HG03457 (cell line): ENCODE results near the gene DUSP7.

Experiments used
- ATAC-seq: cut with Tn5 transposase; IDR thresholded peaks from one replicate; pipeline ENCODE4 v1.9.1; 2021; ENCODE audit warnings: moderate number of reproducible peaks; ENCODE audit not compliant: unreplicated experiment

DUSP7 gene, protein sequence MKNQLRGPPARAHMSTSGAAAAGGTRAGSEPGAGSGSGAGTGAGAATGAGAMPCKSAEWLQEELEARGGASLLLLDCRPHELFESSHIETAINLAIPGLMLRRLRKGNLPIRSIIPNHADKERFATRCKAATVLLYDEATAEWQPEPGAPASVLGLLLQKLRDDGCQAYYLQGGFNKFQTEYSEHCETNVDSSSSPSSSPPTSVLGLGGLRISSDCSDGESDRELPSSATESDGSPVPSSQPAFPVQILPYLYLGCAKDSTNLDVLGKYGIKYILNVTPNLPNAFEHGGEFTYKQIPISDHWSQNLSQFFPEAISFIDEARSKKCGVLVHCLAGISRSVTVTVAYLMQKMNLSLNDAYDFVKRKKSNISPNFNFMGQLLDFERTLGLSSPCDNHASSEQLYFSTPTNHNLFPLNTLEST

DNA sequence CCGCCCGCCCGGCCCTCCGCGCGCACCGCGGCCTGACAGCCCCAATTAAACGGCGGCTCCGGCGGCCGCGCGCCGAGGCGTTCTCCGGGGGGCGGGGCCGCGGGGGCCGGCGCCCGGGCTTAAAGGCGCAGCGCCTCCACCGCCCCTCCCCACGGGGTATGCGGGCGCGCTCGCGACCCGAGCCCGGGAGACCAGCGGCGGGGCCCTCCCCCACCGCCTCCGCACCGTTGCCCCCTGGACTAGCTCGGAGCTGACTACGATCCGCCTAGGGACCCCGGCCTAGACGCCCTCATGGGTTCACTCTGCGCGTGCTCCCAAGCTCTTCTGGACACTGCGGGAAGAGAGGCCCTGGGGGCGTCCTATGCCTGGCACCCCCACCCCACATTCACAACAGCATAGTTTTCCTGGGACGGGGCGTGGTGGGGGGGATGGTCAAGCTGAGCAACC is at the start of gene DUSP7:
Gene DUSP7, minus strand, starts transcription at position 51 of the 447 bp plus-strand sequence. CDS start 205 bp downstream, outside the sequence.
- no peak for ATAC-seq

DNA sequence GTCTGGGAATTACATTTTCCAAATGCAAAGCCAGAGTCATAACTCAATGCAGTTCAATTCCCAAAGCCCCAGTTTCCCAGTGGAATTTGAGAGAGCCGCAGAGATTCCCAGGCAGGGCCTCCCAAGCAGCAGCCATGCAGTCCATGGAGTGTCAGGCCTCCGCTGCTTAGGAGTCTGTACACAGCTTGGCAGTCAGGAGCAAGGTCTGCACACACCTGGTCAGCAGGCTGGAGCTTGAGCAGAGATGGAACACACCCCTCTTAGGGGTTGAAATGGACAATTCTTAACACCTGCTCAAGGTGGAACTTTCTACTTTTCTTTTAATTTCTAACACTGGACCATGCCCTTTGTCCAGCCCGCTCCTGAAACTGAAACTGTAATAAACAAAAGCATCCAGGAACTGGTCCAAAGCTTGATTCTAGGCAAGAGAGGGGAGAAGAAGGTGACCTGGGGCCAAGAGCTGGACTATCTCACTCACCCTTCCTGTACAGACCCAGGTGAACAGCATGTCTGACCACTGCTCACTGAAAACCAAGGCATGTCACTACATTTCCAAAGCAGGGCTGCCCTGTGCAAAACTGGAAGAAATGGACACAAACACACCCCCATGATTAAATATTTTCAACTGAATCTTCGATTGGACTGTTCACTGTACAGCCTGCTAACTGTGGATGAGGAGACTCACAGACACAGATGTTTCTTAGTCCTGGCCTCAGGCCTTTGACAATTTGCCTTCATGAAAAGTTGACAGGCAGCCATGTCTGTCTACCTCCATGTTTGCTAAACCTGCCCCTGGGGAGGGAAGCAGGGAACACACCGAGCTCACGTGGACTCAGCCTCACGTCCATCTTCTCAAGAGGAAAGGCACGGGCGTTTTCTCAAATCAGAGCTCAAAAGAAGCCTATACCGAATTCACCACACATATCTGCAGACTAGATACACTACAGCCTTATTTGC is 48.6 kb upstream of the DUSP7 start:
- no peak for ATAC-seq

DNA sequence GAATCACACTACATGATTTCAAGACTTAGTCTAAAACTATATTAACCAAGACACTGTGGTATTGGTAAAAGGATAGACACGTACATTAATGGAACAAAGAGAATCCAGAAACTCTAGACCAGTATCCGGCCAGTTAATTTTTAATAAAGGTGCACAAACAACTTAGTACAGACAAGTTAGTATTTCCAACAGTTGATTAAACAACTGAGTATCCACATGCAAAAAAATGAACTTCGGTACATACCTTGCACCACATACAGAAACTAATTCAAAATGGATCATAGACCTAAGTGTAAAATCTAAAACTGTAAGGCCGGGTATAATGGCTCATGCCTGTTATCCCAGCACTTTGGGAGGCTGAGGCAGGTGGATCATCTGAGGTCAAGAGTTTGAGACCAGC is 46.6 kb upstream of the DUSP7 start:
- ATAC-seq: no peak

DNA sequence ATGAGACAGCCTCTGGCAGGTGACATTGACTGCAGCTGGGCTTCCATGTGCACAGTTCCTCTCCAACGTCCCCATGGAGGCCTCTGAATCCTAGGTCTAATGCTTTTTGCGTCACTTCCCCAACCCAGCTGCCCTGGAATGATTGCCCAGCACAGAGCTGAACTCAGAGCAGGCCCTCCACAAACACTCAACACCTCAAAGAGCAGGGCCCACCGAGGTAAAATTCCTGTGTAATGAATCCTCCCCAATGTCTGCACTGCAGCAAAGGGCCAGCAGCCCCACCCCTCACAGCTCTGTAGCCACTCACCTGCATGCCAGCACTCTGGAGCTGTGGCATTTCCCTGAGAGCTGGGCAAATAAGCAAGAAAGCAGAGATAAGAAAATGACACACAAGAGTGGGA is 42.6 kb upstream of the DUSP7 start:
- ATAC-seq: no peak

DNA sequence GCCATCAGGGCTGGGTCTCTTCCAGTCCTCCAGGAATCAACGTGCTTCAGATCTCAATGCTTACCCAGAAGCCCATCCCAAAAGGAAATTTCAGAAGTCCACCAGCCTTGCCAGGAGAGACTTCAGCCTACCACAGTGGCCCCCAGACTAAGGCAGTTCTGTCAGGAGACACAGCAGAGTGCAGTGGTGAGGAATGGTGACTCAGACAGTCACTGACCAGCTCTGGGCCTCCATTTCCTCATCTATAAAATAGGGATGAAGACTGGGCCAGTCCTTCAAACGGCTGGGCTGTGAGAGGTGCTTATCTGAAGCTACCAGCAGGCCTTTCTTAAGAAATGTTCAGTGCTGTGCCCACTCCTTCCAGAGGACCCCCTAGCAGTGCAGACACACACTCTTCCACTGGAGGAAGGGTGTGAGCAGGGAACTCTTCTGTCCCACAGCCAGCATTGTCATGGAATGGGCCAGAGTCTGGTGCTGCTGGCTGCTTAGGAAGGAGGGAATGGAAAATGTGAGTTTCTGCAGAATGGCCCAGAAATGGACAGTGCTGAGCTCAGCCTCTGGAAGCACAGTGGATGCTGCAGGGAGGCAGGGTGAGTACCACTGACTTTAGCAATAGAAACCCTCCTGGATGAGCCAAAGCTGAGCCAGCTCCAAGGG is 41.6 kb upstream of the DUSP7 start:
- ATAC-seq: no peak

DNA sequence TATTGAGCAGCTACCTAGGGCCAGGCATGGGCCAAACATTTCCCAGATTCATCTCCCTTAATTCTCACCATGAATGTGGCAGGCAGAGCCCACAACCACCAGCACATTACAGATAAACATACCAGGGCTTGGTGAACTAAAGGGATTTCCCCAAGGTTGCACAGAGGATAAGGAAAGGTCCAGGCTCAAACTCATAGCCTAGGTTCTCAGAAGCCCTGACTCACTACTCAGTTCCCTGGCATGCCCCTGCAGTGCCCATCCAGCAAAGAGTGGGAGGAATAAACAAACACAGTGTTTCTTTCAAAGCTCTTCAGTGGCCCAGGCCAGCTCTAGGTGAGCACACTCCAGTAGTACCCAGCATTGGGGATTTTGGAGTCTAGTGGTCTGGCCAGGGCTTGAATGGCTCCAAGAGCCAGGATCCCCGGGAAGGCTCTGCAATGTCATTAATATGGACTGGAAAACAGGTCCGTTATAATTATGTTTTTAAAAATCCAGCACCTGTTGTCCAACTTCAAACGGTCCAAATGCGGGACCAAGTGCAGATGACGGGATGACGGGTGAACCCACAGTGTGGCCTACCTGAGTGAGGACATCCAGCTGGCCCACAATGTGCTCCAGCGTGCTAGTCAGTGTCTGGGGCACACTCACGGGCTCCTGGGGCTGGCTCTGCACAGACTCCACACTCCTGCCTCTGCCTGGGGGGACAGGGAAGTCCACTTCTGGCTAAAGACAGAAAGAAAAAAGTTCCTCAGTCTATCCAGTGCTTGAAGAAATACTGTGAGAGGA is 39.8 kb upstream of the DUSP7 start:
- ATAC-seq: no peak

DNA sequence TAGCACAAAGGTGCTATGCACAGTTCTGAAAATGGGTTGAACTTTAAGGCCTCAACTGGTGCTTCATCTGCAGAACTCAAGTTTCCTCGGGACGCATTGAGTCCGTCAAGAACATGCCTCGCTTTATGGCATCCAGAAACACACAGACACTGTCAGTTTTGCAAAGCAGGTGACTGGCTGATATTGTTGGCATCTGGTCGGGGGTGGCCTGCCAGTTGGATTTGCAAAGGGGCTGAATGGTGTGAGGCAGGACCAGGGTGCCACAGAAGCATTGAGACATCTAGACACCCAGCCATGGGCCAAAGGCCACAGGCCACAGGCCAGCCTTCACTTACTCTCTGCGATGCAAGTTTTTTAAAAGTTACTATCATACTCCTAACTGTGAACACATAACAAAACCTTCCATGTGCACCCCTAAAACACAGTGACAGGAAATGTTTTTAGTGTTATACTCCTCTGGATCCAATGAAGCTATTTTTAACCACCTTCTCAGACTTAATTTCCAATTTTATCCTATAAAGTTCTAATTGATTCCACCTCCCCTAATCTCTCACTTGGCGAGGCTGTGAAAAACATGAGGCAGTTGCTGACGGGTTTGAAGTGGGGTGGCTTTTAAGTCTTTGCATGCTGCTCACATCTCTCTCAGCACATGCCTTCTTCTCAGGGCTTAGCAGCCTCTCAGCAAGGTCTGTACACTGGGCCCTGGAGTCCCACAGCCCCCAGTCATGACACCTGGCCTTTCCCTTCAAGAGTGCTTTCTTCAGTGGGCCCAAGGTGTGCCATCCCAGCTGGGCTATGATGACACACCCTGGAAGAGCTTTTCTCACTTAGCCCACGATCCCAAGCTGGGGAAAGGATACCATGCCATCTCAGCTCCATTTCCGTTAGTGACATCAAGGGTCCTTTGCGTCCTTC is 38.5 kb upstream of the DUSP7 start:
- ATAC-seq: no peak

DNA sequence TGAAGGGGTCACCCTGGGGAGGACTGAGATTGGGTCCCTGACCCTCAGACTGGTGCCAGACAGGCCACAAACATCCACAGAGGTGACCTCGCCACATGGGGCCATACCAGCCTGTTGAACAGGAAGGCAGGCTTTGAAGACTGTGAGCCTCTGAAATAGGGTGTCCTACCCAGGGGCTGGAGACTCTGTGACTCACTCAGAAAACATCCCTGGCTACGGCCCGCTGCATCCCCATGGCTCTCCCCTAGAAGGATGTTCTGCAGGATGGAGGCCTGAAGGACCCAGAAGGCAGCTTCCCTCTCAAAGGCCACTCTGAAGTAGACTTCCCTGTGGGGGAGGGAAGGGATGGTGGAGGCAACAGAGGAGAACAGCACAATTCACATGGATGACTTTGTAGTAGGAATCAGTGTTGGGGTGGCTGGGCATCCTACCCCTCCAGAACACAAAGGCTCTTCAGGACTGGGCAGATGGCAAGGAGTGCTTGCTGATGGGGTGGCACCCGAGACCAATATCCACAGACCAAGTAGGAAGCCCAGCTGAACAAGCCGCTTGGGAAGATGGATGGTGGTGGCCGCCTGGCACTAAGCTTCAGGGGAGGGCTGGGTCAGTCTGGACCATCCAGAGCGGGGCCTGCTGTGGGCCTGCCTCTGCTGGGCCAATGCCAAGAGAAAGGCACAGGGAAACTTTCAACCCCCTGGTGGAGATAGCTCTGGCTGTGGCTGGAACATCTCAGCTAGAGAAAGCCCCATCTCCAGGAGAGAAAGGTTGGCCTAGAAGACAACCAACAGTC is 37.6 kb upstream of the DUSP7 start:
- no peak for ATAC-seq

DNA sequence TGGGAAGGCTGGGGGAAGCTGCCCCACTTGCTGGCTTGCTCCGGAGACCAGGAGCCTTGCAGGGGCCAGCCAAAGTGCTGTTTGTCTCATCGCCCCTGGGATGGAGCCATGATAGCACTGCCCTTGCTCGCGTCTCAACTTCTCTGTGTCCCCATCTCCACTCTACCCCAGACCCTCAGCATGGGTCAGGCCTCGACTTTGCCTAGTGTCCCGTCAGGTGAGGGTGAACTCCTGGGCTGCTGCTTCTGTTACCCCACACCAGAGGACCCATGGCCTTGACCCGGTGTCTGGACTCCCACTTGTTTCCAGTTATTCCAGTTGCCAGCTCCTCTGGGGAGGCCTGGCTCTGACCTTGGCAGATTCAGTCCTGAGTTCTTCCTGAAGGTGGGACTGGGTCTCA is 36.5 kb upstream of the DUSP7 start:
- ATAC-seq: no peak

DNA sequence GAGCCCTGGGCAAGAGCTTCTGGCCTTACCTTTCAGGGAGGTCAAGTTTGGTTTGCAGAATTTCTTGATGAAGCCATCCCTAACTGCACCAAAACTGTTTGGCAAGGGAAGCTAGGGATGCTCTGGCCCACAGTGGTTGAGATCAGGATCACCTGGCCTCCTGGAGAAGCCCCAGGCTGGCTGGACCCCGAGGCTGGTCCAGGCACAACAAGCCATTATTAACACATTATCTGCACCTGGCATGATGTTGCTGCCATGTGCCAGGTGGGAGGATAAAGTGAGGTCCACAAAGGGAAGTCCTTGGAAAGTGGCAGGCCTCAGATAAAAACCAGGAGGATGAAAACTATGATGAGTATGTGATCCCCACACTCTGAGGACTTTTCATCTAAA is 35.9 kb upstream of the DUSP7 start:
- ATAC-seq: no peak

DNA sequence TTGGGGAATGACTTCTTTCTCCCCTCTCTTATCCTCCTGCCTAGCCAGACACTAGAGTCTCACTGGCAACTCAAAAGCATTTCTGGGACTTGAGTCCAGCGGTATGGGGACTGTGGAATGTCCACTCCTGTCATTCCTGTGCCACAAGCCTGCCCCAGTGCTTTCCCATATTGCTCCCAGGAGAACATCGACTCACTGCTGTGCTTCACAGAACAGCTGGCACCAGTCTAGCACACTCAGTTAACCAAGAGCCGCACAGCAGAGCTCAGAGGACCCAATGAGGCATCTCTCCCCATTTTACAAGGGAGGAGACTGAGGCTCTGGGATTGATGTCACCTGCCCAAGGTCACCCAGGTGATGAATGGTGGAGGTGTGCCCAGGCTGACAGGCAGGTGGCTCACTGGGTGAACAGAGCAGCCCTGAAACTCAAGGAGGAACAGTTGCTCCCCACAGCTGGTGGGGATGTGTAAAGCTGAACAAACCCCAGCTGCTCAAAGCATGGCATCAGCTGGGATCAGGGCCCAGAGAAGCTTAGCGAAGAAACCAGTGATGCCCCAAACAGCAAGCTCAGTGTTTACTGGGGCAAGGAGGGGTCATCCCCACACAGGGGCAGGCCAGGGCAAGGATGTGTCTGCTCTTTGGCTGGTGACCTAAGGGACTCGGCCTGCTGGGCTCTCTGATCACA is 35.4 kb upstream of the DUSP7 start:
- no peak for ATAC-seq

DNA sequence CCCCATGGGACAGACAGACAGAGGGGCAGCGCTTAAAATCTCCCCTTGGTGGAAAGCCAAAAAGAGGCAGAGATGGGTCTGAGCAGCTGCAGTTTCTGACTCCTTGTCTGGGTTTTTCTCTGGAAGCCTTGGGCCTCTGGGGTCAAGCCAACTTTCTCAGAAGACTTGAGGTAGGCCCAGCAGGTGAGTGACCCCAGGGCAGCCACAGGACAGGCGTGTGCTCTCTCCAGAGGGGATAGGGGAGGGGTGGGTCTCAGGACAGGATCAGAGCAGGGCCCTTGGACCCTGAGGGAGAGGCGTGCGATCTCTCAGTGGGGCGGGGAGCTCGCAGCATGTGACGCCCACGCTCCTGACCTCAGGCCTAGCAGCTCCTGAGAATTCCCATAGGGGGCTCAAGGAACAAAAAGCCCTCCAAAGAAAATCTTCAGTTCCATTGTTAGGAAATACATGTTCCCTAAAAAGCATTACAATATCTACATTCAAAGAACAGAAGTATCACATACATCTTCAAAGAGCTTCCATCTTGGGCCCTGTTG is 34.6 kb upstream of the DUSP7 start:
- ATAC-seq: no peak

DNA sequence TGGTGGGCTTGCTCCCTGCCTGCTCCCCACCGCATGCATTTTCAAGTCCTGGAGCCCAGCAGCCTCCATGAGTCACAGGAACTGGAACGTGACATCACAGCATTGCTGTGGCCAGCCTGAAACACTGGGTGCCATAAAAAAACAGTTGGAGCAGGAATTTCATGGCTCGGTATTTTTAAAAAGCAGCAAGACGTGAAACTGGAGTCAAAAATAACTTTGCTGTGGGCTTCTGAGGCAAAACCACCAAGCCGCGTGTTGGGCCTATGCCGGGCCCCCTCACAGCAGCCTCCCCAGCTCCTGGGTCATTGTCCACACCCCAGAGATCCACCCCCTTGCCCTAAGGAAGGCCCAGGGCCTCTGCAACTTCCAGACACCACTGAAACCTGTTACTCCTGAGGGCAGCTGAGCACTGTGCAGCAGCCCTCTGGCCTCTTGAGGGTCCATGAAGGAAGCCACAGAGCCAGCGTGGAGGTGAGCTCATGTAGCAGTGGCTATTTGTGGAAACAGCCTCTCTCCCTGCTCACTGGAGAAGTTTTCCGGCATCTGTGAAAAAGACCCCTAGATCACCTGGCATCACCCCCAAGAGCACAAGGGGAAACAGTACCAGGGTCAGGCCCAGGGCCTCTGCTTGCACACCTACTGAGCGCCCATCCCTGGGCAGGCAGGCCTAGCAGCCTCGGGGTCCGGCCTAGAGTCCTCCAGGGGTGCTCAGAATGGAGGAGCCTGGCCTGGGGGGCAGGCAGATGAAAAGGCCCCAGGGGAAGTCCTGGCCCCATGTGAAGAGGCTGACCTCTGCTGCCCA is 34.0 kb upstream of the DUSP7 start:
- ATAC-seq: no peak

DNA sequence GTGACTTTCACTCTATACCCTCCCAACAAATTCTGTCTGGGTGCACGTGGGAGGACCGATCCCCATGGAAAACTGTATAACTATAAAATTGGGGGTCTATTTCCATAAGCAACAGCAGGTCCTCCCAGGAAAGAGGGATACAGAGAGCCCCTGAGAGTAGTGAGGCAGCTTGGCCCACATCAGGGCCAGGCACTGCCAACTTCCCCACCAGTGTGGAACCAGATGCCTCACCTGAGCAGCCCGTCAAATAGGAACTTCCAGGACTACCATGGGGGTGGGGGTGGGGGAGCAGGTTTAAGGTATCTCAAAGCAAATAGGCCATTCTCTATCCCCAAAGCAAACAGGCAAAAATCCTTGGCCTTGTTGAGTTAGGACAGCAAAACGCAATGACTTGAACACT is 33.3 kb upstream of the DUSP7 start:
- no peak for ATAC-seq

DNA sequence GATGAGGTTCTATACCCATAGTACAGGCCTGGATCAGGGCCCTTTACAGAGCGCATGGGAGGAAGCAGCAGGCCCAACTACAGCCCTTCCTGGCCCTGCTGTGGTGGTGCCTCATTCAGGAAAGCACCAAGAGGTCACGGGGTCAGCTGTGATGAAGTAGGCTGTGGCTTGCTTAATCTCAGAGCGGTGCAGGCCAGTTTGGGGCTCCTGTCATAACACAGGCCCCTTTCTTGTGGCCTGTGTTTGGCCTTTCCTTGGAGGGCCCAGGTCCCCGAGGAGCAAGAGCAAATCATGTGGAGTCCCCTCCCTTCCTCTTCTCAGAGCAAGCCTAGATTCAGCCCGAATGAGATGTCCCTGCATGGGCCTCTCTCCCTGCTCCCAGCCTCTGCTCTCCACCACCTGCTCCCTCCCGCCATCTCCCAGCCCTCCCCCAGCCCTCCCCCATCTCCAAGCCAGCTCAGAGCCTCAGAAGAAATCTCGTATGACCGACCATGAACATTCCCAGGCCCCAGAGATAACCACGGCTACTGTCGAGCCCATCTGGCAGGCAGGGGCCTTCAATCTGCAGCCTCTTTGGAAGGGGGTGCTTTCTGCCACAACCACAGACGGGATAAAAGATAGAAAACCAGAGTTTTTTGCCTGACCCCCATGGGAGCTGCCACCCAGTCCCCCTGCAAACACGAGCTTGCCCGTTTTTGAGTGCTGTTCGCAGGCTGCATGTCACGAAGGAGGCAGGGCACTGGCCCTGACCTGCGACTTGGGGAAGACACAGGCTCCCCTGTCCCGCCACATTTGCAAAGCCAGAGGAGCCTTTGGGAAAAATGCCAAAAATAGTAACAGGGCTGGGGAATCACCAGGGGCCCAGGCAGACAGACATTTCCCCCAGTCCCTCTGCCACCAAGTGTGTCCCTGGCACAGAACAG is 32.3 kb upstream of the DUSP7 start:
- ATAC-seq: no peak

DNA sequence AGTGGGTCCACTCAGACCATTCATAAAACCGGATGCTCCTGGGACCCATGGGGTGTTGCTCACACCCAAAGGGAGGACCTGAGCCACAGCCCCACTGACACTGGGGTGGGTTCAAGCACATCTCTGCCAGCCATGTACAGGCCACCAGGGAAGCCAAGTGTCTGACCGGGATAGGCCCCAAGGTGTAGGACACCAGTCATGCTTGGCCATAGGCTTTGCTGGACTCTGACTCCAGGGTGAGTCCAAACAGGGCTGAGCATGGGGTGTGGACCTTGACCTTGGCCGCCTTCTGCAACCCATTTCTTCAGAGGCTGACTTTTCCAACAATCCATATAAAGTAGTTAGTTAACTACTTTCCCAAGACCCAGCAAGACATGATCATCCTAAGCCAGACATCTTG is 31.4 kb upstream of the DUSP7 start:
- ATAC-seq: no peak
